ENCODE data around the gene SFSWAP.

- no peak for TF ChIP-seq YY1 (IDR thresholded peaks at IDR 0.05; ENCODE audit: extremely low read depth, insufficient replicate concordance, low read depth, low read length)
- TF ChIP-seq, protein P1, sequence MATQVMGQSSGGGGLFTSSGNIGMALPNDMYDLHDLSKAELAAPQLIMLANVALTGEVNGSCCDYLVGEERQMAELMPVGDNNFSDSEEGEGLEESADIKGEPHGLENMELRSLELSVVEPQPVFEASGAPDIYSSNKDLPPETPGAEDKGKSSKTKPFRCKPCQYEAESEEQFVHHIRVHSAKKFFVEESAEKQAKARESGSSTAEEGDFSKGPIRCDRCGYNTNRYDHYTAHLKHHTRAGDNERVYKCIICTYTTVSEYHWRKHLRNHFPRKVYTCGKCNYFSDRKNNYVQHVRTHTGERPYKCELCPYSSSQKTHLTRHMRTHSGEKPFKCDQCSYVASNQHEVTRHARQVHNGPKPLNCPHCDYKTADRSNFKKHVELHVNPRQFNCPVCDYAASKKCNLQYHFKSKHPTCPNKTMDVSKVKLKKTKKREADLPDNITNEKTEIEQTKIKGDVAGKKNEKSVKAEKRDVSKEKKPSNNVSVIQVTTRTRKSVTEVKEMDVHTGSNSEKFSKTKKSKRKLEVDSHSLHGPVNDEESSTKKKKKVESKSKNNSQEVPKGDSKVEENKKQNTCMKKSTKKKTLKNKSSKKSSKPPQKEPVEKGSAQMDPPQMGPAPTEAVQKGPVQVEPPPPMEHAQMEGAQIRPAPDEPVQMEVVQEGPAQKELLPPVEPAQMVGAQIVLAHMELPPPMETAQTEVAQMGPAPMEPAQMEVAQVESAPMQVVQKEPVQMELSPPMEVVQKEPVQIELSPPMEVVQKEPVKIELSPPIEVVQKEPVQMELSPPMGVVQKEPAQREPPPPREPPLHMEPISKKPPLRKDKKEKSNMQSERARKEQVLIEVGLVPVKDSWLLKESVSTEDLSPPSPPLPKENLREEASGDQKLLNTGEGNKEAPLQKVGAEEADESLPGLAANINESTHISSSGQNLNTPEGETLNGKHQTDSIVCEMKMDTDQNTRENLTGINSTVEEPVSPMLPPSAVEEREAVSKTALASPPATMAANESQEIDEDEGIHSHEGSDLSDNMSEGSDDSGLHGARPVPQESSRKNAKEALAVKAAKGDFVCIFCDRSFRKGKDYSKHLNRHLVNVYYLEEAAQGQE (IDR thresholded peaks at IDR 0.05; ENCODE audit: low read depth) = no peak
- no peak for TF ChIP-seq CTCF (IDR thresholded peaks at IDR 0.05 in 2 of 3, conservative IDR thresholded peaks at IDR 0.05 in 1 of 3; ENCODE audit: borderline replicate concordance in 1 of 3, insufficient read depth in 1 of 3, low read depth in 2 of 3, low read length in 2 of 3)
- TF ChIP-seq ZBTB33 (IDR thresholded peaks at IDR 0.05; ENCODE audit: extremely low read depth, insufficient replicate concordance, low read length) = no peak
Observed at GRCh38 chr12:131829356-131829747, 118.5 kb downstream of the SFSWAP start.
